Hepatocyte (in vitro differentiated cells): Measurements from ENCODE around the gene JAKMIP1.

Experiments used
- CTCF ChIP-seq: fragments of 200-600 bp; sonication (generic); IDR thresholded peaks from 2 replicates; pipeline ENCODE4 v1.5.1; 2016; ENCODE audit warnings: antibody characterized with exemption, mild to moderate bottlenecking; ENCODE audit not compliant: poor library complexity
- EZH2 ChIP-seq: fragments of 200-600 bp; sonication (generic); IDR thresholded peaks from 2 replicates; pipeline ENCODE4 v1.6.1; 2016; ENCODE audit warnings: antibody characterized with exemption, mild to moderate bottlenecking, borderline replicate concordance
- EZH2phosphoT487 ChIP-seq: fragments of 200-600 bp; sonication (generic); IDR thresholded peaks from one replicate; pipeline ENCODE4 v1.6.1; 2018; ENCODE audit warnings: antibody characterized with exemption, mild to moderate bottlenecking, low read depth, moderate library complexity; ENCODE audit not compliant: unreplicated experiment, severe bottlenecking

DNA sequence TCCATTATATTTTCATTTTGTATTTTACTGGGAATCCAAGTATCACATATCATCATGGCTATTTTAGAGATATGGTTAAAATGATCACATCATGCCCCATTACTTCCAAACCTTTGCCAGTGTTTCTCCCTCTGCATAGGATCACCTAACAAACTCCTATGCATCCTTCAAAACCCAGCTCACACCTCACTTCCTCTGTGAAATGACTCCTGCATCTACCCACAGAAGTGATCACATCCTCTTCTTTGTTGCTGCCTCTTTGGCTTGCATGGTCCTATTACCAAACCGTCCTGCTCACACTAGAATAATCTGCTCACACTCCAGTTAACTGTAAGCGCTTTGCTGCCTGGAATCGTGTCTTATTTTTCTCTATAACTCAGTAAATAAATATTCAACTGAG, 107.4 kb downstream of the JAKMIP1 start:
- TF ChIP-seq CTCF (no peak), EZH2phosphoT487 (no peak), EZH2 (no peak)
